Measurements from ENCODE around the gene ALG12.

DNA sequence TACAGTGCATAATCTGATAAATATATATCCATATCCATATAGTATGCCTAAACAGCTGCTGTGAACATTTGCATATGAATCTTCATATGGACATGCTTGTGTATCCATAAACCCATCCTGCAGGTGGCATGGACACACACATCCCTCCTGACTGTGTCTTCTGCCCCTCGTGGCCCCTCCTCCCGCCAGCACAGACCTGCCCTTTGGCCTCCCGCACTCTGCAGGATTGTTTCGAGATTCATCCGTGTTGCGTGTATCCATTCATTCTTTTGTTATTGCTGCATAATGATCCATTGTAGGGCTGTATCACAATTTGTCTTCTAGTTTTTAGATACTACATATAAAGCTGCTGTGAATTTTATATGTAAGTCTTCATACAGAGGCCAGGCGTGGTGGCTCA lies 40.6 kb downstream of the ALG12 start:
- TF ChIP-seq, protein P1, sequence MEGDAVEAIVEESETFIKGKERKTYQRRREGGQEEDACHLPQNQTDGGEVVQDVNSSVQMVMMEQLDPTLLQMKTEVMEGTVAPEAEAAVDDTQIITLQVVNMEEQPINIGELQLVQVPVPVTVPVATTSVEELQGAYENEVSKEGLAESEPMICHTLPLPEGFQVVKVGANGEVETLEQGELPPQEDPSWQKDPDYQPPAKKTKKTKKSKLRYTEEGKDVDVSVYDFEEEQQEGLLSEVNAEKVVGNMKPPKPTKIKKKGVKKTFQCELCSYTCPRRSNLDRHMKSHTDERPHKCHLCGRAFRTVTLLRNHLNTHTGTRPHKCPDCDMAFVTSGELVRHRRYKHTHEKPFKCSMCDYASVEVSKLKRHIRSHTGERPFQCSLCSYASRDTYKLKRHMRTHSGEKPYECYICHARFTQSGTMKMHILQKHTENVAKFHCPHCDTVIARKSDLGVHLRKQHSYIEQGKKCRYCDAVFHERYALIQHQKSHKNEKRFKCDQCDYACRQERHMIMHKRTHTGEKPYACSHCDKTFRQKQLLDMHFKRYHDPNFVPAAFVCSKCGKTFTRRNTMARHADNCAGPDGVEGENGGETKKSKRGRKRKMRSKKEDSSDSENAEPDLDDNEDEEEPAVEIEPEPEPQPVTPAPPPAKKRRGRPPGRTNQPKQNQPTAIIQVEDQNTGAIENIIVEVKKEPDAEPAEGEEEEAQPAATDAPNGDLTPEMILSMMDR (IDR thresholded peaks at IDR 0.05; ENCODE audit: low read depth, low read length): no peak
- TF ChIP-seq POLR2A (IDR thresholded peaks at IDR 0.05; ENCODE audit: extremely low read depth, insufficient read length): no peak
- no peak for TF ChIP-seq MYC (IDR thresholded peaks at IDR 0.05; ENCODE audit: low read depth, low read length)
- TF ChIP-seq, protein P2, sequence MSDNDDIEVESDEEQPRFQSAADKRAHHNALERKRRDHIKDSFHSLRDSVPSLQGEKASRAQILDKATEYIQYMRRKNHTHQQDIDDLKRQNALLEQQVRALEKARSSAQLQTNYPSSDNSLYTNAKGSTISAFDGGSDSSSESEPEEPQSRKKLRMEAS (IDR thresholded peaks at IDR 0.05; ENCODE audit: low read depth, low read length): no peak

Measured in NB4 (cell line).